ENCODE data around the gene TMEM178B.

The TMEM178B gene

DNA sequence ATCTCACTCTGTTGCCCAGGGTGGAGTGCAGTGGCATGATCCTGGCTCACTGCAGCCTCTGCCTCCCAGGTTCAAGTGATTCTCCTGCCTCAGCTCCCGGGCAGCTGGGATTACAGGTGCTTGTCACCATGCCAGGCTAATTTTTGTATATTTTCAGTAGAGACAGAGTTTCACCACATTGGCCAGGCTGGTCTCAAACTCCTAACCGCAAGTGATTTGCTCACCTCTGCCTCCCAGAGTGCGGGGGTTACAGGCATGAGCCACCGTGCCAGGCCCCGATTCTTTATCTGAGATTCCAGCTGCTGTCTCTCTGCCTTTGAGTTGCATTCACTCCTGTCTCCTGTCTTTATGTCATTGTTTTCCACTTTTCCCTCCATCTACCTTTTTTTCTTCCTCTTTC, 168.7 kb downstream of the TMEM178B start:
- Histone ChIP-seq H3K27ac (no peak overlapping the region), H3K4me3 (no peak overlapping the region)

DNA sequence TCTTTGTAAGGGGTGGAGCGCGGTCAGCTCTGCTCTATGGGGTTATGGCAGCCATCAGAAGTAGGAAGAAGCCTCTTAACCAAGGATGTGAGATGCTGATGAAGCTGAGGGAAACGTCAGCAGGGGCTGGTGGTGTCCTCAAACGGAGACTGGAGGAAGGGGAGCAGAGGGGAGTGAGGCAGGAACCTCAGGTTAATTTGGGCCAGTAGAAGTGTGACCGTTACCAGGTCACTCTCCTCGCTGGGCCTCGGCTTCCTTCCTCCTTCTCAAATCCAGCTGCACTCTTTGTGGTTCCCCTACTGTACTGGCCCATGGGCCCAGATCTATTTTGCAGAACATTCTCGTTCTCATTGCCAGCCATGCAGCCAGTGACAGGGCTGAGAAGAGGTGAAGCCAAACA, 169.5 kb downstream of the TMEM178B start:
- Histone ChIP-seq H3K27ac (no peak overlapping the region), H3K4me3 (no peak overlapping the region)

DNA sequence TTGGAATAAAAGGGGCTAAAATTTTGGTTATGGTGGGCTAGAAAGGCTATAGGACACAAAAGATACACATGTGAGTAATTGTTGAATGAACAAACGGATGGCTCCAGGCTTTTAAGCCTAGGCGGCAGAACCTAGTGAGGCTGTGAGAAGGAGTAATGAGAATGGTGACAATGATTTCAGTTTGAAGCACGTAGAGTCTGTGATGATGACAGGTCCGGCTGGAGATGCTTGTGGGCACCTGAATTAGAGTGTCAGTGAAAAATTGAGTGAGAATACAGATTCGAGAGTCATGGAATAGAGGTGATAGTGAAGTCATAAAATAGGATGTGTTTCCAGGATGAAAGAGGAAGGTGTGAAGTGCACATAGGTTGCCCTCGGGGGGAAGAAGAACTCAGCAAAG, 170.6 kb downstream of the TMEM178B start:
- no peak overlapping the region for H3K27ac ChIP-seq

DNA sequence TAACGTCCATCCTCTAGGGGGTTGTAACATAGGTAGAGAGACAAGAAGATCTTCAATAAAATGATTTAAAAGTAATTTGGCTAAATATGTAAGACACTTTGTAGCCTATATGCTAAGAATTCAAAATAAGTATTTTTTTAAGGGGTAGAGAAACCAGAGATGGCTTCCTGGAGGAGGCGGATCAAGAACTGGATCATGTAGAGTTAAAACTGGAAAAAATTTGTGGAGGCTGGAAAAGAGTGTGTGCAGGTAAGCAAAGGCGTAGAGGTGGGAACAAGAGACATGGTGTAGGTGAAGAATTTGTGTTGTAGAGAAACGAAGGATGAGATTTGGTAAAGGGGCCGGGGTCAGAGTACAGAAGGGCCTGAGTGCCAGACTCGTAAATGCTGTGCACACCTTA, 172.6 kb downstream of the TMEM178B start:
- Histone ChIP-seq H3K4me3 (no peak overlapping the region), H3K27ac (no peak overlapping the region)

More for the DNA sequence above, 170.6 kb downstream of the TMEM178B start:
- no peak overlapping the region for H3K4me3 ChIP-seq

DNA sequence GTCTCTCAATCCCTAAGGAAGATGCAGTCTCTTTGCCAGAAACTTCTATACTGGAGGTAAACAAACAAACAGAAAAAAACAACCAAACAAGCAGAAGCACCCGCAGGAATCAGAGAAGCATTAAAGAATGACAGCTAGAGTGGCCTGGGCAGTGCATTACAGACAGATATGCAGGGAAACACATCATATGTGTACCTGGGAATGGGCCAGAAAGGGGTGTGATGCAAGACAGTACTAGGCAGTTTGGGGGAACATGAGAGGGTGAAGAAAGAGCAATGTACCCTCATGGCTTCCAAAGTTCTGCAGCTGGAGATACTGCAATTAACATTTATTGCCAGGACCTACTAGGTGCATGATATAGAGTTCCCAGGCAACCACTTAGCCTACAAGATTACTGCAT, 177.3 kb downstream of the TMEM178B start:
- no peak overlapping the region for H3K4me3 ChIP-seq
- H3K27ac ChIP-seq, result no peak overlapping the region

DNA sequence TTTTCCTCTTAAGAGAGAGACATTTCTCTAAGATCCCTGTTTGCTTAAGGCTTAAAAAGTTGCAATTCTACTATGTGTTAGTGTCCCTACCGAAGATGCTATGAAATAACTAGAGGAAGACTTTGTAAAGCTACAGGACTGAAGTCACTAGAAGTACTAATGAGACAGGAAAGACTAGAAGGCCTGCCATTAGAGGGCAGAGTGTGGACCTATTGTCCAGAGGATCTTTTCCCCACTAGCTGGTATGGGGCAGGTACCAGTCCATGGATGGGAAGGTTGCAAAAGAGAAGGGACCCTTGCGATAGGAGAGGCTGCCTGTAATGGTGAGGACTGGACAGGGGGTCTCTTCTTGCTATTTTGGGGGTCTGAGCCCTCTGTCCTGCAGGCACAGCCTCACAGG, 178.1 kb downstream of the TMEM178B start:
- no peak overlapping the region for H3K4me3 ChIP-seq
- H3K27ac ChIP-seq, result no peak overlapping the region

DNA sequence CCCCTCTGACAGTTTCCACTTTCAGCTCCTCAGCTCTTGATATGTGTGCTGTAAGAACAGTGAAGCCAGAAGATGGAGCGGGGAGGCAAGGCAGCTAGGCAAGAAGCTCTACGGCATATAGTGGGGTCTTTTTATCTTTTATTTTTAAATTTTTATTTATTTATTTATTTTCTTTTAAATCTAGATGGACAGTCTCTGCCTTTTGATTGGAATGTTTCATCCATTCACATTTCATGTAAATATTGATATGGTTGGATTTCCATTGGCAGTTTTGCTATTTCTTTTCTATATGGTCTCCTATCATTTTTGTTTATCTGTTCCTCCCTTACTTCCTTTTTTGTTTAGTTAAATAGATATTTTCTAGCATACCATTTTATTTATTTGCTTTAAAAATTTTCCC, 183.7 kb downstream of the TMEM178B start:
- no peak overlapping the region for H3K27ac ChIP-seq

DNA sequence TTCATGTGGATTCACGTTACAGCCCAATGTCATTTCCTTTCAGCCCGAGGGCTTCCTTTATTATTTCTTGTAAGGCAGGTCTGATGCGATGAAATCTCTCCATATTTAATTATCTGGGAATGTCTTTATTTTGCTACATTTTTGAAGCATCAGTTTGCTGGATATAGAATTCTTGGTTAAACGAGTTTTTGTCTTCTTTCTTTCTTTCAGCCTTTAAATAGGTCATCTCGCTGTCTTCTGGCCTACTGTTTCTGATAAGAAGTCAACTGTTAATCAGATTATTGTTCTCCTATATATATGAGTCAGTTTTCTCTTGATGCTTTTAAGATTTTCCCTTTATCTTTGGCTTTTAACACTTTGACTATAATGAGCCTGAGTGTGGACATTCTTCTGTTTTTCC, 184.7 kb downstream of the TMEM178B start:
- no peak overlapping the region for H3K4me3 ChIP-seq
- no peak overlapping the region for H3K27ac ChIP-seq

More for the DNA sequence above, 183.7 kb downstream of the TMEM178B start:
- H3K4me3 ChIP-seq, result no peak overlapping the region

DNA sequence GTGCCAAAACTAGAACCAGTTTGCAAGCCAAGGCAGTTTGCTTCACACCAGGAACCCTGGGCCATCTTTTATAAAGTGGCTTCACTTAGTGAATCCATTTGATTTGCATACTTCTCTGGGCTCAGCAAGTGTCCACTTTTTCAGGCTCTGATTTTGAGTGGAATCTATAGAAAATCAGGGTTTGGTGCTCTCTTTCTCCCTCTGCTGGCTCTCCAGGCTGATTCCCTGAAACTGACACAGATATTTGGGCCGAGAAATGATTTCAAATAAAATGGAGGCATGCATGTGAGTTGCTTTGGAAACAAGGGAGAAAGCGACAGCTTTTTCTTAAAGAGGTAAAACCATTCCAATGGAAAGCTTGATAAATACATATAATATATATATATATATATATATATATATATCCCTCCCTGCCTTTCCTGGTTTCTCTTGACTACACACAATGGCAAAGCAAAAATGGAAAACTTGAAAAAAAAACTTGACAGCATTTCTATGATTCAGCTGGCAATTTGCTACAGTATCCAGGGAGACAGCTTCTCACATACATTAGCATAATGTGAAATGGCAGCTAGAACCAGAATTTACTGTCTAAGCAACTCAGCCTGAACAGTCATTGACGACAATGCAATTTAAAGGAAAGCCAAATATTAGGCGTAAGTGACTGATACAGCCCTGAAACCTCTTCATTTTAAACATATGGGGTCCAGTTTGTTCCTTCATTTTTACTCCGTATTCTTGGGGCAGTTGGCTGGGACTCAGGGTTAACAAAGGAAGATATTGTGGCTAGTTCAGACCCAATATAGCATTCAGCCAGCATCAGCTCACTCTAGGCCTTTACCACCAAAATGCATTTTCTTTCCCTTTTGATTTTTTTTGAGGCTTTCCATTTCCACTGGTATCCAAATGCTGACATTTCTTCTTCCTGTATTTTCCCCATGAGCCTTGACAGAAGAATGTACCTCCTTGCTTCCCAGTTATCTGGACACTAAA, 188.5 kb downstream of the TMEM178B start:
- Histone ChIP-seq H3K27ac (no peak overlapping the region), H3K4me3 (no peak overlapping the region)

DNA sequence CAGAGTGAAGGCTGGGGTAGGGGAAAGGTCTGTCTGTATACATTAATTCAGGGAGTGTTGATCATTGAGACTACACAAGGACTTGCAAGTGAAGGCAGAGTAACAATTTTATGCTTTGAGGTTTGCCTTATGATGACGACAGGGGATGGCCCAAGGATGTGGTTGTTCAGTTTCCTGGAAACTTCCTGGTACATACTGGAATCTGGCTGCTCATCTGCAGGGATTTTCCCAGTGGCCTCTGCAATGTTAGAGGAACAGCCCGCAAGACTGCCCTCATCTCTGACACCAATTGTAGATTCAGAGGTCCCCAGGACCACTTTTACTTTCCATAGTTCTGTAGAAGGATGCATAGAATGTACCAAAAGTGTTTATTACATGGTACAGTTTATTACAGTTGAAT, 189.6 kb downstream of the TMEM178B start:
- Histone ChIP-seq H3K27ac (no peak overlapping the region), H3K4me3 (no peak overlapping the region)

DNA sequence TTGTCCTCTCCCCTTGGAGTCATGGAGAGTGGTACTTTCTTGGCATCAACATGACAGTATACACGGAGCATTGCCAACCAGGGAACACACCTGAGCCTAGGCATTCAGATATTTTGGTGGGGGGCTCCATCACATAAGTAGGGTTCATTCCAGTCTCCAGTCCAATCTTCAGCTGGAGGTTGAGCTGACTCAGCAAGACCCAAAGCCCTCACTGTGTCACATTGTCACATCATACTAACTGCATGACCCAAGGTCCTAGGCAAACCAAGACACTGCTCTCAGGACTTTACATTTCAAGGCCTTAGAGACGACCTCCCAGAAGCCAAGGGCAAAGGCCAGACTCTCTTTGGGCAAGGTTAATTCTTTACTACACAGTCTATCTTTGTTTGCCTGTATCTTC, 190.1 kb downstream of the TMEM178B start:
- H3K4me3 ChIP-seq, result no peak overlapping the region

DNA sequence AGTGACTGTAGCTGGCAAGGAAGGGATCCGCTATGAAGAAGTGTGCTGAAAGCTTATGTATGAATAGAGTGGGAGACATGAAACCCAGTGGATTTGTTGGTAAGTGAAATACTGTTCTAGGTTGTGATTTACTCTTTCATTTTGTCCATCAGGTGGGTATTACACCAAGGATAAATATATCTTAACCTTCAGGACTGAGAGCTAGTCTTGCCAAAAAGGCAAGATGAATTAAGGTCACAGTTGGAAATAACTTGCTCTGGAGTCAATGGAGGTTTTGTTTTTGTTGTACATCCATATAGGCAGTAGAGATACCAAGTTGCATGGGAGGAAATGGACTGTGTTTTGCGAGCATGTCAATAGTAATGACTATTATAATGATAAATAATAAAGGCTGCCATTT, 190.6 kb downstream of the TMEM178B start:
- Histone ChIP-seq H3K27ac (no peak overlapping the region), H3K4me3 (no peak overlapping the region)

More for the DNA sequence above, 190.1 kb downstream of the TMEM178B start:
- no peak overlapping the region for H3K27ac ChIP-seq

DNA sequence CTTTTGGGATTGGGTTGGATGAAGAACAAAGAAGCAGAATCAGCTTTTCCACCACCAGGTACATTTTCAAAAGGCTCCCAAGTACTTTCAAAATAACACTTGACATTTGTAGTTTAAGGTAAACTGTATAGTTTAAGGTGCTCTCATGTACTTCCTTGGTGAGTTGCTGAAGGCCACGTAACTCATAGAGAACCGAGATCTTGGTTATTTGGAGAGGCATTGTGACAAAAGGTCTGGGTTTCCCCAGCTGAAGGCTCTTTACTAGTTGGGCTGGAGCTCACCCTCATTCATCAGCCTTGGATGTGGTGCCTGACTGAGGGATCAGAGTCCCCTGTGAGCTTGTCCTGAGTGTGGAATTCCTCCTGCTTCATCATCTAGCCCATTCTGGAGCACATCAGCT, 191.8 kb downstream of the TMEM178B start:
- Histone ChIP-seq H3K4me3 (no peak overlapping the region), H3K27ac (no peak overlapping the region)

DNA sequence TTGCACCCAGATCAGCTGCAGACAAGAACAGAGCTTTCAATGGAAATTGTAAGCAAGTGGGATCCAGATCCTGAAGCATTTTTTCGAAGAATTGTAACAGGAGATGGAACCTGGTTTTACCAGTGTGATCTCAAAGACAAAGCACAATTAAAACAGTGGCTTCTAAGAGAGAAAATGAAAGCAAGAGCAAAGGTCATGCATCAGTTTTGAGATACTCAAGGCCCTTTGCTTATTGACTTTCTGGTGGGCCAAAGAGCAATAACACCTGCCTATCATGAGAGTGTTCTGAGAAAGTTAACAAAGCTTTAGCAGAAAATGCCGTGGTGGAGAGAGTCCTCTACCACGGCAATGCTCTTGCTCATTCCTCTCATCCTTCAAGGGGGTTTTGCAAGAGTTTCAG, 194.8 kb downstream of the TMEM178B start:
- Histone ChIP-seq H3K4me3 (no peak overlapping the region), H3K27ac (no peak overlapping the region)

DNA sequence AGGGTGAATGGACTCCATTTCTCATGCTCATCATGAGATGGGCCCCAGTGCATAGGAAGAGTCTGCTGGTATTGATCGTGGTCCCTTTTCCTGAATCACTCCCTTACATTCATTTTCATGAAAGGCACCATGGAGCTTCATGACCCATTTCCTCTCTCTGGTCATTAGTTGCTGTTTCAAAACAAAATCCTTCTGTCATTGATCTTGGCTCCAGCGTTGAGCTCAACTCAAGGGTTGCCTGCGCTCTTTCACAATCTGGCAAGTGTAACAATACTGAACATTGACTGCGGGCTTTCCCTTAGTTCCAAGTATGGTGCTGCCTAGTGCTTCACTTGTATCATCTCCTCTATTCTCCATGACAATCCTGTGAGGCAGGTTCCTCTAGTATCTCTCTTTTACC, 197.6 kb downstream of the TMEM178B start:
- Histone ChIP-seq H3K4me3 (no peak overlapping the region), H3K27ac (no peak overlapping the region)

DNA sequence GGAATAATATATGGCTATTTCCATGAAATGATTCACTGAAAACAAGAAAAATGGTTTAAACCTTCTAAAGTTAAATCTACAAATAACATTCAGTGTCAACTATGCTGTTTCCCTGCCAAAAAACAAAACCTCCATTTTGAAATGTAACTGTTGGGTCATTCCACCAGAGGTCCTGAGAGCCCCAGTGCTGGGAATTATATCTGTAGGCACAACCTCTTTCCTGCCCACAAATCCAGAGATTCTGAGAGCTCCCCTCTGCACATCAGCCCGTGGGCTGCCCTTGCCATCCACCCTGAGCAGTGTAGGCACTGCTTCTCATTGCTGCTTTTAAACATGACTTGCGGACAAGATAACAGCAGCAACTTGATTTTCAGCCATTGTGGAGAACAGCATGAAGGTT, 198.6 kb downstream of the TMEM178B start:
- Histone ChIP-seq H3K4me3 (no peak overlapping the region), H3K27ac (no peak overlapping the region)

DNA sequence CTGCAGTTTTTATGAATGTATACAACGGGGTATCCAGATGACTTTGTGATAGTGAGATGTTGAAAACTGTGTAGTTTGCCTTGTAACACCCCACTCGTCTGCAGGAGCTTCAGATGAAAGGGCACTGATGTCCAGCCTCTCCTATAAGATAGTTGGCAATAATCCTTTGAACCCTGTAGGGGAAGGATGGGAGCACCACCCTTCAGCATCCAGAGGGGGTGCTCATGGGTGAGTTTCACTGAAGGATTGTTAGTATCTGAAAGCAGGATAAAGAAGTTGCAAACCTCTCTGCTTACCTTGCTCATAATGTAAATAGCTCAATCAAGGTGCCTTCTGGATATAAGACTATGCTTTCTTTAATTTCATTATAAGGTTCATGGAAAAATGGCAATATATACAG, 201.5 kb downstream of the TMEM178B start:
- Histone ChIP-seq H3K4me3 (no peak overlapping the region), H3K27ac (no peak overlapping the region)

DNA sequence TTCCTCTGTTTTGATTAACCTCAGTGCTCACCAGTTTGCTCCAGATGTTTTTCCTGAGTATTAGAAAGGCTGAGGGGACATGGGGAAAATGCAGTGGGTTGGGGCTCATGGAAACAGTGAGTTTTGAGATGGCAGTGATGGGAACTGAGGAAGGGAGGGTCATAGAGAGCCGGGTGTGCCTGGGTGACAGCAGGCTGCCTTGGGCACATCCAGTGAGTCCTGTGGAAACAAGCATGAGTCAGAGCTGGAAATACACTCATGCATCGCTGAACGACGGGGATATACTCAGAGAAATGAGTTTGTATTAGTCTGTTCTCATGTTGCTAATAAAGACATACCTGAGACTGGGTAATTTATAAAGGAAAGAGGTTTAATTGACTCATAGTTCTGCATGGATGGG, 202.2 kb downstream of the TMEM178B start:
- H3K27ac ChIP-seq, result no peak overlapping the region
- no peak overlapping the region for H3K4me3 ChIP-seq

DNA sequence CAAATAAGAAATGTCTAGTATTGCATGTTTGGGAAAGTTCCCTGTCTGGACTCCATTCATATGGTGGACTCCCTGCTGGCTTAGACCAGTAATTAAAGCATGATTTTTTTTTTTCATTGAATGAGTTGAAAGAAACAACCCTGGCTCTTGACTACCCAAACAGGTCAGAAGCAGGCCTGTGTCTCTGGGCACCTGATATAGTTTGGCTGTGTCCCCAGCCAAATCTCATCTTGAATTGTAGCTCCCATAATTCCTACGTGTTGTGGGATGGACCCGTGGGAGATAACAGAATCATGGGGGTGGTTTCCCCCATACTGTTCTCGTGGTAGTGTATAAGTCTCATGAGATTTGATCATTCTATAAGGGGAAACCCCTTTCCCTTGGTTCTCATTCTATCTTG, 206.2 kb downstream of the TMEM178B start:
- Histone ChIP-seq H3K4me3 (no peak overlapping the region), H3K27ac (no peak overlapping the region)

DNA sequence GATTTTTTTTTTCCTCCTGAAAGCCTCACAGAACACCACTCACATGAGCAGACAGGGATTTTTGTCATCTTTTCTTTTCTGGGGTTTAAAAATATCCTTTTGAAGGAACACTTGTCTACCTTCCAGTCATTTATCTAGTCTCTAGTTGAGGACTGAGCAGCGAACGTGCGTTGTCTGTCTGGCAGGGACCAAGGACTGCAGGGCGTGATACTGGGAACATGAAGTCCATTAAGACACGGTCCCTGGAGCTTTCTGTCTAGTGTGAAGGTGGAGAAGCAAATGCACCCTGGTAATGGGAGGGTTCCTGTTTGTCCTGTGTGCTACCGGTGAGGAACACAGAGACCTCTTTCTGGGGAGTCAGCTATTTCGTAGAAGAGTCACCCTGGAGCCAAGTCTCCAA, 207.4 kb downstream of the TMEM178B start:
- Histone ChIP-seq H3K4me3 (no peak overlapping the region), H3K27ac (no peak overlapping the region)

DNA sequence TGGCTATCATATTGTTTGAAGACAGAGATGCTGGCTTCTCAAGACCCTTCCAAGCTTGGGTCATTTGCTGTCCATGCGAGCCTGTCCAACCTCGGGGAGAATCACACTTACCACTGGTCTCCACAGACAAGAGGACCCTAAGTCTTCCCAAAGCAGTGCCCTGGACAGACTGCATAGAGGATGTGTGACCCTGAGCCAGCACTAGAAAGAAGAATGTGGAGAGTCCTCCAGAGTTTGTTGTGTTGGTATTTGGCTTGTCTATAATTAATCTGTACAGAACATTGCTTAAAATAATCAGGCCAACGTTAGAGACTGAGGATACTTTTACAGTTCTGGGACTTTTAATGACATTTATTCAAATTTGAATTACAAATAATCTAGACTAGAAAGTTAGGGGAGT, 212.7 kb downstream of the TMEM178B start:
- Histone ChIP-seq H3K4me3 (no peak overlapping the region), H3K27ac (no peak overlapping the region)

DNA sequence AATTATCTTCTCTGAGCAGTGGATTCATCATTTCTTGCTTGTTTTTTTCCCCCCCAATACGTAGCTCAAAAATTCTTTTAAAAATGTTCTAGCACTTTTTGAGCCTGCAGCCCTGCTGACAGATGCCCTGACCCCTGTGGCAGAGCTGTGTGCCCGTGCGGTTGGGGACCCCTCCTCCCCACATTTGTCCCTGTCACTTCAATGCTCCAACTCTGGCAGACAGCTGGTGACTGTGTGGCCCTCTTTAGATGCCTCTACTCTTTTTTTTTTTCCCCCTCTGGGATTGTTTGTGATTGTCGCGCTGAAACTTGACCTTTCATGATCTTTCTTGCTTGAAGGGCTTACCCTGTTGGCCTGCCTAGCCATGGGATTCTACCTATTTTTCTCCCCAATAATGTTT, 214.1 kb downstream of the TMEM178B start:
- no peak overlapping the region for H3K4me3 ChIP-seq

More for the DNA sequence above, 214.1 kb downstream of the TMEM178B start:
- no peak overlapping the region for H3K27ac ChIP-seq

Data from skin epidermis (tissue), 12 donors.